Fibroblast of skin of scalp (primary cell): ENCODE data around the gene RCBTB2.

Experiments used
- DNase-seq: peaks from one replicate; pipeline ENCODE4 v3.0.0-alpha.2; 2013

RCBTB2 gene

DNA sequence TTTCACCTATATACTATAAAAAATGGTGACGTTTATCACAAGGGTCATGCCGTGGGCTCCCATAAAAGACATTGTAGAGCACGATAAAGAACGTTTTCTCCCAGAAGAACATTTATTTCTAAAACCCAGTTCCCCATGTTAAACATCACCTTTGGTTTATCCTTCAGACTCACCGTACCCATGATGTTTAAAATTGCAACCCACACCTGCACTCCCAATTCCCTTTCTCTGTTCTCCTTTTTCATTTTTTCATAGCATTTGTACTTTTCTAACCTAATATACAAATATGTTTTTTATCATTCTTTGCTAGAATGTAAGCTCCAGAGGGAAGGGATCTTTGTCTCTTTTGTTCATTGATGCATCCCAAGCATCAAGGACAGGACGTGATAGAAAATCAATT is 2.0 kb downstream of the RCBTB2 start:
- no peak for DNase-seq

DNA sequence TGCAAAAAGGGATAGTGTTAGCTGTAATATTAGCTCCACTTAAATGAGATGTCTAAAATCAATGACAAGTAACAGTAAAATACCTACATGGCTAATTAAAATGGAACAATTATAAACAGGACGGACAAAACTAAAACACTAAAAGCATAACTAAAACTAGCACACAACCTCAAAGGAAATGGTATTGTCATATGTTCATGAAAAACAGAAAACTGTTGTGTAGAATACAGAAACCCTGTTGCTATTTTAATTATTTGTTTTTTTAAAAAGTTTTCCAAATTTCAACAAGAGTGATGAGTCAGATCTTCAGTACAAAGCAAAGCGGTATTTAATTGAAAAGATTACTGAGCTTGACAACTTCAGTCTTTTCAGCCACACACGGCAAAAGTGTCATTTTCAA is 4.2 kb downstream of the RCBTB2 start:
- DNase-seq, result no peak

DNA sequence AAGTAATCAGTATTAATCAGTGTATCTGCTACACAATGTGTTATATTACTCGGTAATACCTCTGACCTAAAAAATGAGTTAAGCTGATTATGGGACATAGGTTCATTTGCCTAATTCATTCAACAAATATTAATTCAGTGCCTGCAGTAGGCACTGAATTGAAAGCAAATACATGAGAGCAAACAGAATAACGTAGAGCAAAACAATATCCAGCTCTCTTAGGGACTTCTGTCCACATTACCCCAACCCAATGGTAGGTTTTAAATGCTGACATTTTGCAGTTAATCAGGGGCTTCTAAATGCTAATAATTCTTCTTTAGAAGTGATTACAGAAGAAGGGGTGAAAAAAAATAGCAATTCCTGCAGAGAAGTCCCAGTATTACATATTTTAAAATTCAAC is 4.9 kb downstream of the RCBTB2 start:
- DNase-seq, result no peak

DNA sequence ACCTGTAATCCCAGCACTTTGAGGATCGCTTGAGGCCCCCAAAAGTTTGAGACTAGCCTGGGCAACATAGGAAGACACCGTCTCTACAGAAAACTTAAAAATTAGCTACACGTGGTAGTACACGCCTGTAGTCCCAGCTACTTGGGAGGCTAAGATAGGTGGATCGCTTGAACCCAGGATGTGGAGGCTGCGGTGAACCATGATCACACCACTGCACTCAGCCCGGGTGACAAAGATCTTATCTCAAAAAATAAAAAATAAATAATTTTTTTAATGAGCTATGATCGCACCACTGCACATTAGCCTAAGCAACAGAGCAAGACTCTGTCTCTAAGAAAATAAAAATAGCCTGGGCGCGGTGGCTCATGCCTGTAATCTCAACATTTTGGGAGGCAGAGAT is 6.6 kb downstream of the RCBTB2 start:
- no peak for DNase-seq

DNA sequence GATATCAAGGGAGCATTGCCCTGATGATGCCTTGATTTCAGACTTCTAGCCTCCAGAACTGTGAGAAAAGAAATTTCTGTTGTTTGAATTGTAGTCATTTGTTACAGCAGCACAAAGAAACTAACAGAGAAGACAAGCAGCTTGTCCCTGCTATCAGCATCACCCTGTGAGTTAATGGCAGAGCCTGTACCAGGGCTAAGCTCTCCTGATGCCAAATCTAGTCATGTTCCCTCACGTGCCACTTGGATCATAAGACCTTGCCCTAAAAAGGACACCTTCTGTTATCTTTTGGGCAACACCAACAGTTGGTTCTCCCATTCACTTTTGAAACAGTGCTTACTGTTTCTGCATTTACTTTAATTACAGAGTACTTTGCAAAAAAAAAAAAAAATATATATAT is 14.8 kb downstream of the RCBTB2 start:
- DNase-seq, result no peak

DNA sequence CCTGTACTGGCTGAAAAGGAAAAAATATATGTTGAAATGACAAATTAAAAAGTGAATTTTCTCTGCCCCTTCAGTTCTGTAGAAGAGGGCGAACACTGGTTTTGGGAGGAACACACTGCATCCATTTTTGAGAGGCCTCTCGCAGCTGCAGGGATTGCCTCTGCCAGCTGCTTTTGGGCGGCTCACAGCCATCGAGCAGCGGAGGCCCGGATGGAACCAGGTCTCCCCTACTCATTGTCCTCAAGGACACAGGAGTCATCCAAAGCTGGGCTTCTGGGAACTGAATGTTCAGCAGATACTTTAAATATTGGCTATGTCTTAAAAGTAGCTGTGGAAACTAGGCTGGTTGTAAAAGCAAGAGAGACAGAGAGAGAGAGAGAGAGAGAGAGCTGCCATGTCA is 17.1 kb downstream of the RCBTB2 start:
- no peak for DNase-seq

DNA sequence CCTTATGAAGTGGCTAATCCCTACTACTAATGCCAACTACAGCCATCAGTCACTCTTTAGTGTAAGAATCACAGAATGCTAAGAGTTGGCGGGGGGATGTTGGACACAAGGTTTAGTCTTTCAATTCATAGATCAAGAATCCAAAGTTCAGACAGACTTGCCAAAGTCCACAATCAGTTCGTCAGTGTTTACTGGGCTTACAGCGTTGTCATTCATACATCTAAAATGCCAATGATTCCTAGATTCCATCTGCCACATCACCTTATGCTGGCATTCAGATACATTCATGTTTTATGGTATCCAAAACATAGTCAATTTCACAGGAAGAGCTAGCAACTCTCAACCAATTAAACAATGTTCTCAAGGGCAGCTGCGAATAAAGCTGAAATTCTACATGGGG is 18.1 kb downstream of the RCBTB2 start:
- no peak for DNase-seq

DNA sequence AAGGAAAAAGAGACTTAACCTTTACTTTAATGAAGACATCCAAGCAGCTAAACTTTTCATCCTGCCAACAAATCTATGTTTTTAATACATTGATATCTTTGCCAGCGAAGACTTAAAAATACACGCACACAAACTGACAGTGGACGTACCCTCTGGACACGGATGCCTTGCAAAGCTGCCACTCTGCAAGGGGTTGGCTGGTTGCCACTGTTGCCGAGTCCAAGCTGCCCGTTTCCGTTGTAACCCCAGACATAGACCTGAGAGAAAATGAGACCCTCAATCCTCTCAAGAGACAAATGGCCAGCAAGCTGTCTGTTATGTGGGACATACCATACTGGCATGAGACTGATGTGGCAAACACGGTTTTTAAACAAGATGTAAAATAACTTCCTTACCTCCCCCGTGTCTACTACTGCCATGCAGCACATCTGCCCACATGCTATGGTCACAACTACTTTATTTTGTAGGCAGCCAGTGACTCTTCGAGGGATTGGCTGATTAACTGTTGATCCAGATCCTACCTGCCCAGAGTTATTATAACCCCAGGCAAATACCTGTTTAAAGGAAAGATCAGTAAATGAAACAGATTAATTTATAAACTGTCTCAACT is 21.2 kb downstream of the RCBTB2 start:
- DNase-seq, result no peak

DNA sequence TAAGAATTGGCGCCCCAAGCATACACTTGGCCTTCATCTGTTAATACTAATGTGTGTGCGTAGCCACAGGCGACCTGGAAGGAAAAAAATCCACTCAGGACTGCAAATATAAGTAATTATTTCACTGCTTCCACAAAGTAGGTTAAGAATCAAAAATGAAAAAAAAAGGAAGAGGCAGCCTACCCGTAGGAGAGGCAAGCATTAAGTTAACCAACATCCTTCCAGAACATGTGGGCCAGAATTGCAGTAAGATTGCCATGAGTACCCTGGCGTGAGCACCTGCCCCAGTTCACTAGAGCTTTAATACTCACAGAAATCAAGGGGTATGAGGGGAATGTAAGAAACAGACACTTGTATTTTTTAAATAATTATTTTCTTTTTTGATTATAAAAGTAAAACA is 22.2 kb downstream of the RCBTB2 start:
- DNase-seq, result no peak

DNA sequence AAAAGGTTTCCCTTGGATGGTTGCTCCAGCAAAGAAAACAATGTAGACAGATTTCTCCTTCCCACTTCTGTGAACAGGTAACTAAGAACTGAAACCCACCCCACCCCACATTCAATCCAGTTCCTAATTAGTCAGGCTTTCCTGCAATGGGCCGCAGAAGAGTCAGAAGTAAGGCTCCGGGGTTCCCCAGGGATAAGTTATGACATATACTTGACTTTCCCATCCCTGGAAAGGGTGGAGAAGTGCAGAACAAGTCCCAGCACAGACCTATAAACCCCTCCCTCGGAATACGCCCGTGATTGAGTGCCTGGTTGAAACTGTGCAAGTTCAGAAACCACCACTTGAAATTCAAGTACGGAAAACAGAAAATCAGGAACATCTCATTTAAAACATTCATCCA is 24.9 kb downstream of the RCBTB2 start:
- no peak for DNase-seq

DNA sequence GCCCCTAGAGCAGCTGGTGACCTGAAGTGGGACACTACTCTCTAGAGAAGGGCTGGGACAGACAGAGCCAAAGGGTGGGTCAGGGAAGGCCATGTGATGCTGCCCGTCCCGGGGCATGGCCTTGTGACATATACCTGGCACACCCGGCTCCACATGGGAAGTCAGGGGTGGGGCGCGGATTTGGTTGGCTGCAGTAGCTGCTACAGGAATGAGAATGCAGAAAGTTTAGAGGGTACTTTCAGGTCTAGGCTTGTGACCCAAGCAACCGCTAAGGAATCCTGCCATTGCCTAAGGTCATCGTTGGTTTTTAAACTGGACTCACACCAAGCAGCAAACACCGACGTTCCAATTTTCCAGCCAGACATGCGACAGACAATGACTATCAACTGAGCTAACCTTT is 25.9 kb downstream of the RCBTB2 start:
- DNase-seq, result no peak

DNA sequence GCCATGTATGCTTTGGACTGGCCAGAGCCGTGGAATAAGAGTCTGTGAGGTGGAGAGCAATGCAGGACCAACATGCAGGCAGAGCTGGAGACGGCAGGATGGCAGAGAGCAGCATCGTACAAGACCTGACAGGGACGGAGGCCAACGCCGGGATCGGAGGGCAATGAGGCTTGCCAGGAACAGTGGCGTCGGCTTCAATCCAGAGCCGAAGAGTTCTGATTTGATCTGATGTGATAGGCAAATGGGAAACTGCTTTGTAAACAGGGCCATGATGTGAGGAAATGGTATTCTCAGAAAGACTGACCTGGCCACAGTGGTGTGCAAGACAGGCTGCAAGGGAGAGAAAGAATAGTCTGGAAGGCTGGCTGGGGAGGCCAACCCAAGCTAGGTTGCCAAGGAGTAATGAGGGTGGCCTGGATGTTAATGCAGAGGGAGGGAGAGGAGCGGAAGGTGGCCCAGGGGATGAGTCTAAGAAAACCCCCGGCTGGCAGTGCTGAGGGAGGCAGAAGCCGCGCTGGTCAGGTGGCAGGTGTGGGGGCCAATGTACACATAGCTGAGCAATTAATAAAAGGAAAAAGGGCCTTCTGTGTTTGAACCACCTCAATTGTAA is 26.7 kb downstream of the RCBTB2 start:
- no peak for DNase-seq

DNA sequence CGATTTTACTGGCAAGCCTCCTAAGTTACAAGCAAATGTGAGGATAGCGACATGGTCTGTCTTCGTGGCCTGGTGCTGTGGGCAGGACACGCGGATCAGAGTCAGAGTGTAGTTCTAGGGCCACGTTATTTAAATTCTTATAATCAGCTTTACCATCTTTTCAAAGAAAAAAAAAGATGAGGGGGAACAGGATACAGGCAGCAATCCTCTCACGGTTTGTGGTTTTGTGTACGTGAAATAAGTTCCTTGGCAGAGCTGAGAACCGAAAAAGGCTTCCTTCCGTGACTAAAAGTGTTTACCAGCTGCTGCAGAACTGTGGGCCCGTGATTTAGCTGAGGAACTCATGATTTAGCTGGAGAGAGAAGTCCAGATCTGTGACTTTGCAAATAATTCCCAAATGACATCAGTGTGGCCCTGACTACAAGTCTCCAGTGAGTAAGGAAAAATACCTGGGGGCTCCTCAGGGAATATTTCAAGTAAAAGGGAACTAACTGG is 27.2 kb downstream of the RCBTB2 start:
- peak; percentile 60 for DNase-seq

DNA sequence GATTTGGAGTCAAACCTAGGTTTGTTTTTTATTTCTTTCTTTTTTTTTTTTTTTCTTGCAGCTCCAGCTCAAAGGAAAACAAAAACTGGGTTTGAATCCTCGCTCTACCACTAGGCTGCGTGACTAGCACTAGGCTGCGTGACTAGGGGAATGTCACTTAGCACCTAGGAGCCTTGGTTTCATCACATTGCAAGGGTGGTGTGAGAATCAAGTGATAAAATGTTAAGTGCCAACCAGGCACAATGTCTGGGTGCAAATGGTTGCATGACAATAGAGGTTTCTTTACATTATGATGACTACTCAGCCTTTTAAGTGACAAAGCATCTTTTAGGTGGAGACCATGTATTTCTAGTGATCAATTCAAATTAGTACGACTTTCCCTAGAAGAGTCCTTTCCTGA is 27.9 kb downstream of the RCBTB2 start:
- DNase-seq, result no peak

DNA sequence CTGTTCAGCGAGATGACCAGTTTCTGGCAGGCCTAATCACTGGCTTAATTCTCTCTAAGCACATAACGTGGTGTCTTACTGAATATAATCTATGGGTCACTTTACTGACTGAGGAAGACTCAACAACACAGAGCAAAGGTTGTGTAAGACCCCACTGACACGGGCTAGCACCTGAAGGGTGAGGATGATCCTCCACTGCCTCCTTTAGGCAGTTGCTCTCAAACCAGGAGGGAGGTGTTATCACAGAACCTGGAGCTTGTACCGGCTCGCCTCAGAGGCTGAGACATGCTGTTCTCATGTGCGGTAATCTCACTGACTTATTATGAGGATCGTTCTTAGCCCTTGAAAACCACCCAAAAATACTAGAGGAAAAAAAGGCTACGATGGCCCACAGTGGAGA is 28.3 kb downstream of the RCBTB2 start:
- DNase-seq, result no peak

DNA sequence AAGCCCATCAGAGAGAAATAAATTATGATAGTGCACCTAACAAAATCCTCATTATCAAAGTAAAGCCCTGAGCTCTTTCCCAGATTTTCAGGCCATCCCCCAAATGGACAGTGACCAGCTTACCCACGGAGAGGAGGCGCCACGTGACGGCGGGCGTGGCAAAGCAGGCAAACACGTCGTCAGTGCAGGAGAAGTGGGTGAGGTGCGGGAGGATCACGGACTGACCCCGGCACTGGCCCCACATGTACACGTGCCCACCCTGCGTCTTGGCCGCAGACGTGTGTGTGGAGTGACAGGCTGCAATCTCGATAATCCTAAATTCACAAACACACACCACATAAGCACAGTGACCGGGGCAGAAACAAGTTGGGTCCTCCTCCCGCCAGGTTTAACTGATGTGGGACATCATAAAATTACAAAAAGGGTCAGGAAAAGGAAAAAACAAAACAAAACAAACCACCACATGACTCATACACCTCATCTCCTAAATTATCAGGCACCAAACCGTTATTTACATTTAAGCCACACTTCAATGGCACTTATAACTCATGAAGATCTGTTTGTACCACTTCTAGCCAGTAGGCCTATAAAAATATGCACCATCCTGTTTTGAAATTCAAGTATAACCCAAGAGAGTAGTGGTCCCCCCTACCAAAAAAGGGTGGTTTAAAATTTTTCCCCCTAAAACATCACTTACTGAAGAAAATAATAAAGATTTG is 30.1 kb downstream of the RCBTB2 start:
- no peak for DNase-seq

DNA sequence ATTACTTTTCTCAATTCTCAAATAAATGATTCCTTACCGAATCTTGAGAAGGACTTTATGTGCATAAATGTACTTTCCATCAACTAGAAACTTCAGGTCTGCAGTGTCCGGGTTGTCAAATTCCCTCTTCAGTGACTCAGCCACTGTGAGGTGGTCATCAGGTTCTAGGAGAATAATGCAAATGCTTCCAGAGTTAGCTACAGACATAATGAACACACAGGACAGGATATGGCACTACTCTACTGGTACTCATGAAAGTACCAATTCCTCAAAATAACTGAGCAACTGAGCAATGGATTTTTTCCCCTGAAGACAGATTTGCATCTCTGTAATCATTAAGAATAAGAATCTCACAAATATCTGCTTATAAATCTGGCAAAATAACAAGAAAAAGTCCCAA is 31.2 kb downstream of the RCBTB2 start:
- no peak for DNase-seq

DNA sequence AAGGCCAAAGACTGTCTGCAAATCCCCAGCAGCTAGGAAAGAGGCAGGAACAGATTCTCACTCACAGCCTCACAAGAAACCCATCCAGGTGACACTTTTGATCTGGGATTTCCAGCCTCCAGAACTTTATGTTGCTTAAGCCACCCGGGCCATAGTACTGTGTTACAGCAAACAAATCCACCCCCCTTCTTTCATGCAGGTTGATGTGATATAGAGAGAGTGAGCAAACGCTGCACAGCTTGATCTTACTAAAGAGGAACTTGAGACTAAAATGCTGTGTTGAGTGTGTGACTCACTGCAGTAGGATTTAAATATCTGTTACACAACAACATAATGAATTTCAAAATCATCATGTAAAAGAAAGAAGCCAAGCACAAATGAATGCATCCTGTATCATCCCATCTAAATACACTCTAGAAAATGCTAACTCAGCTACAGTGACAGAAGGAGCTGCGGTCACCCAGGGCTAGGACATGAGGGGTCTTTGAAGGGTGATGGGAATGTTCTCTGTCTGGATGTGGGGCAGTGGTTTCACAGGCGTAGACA is 32.2 kb downstream of the RCBTB2 start:
- peak; percentile 75 for DNase-seq

DNA sequence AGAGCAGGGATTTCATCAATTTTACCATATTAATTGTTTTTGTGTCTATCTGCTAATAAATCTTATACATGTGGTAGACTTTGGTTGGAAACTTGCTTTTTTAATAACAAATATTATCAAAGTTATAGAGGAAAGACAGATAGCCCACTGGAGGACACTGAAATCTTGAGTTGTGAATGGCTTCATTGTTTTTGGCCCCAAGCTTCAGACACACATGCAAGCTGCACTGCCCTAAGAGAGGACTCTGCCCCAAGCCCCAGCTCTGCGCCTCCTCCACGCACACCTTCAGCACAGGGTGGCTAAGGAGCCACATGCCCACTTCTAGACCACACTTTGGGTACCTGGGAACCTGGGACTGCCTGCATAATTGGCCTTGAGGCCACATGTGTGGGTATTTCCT is 35.2 kb downstream of the RCBTB2 start:
- DNase-seq, result no peak

DNA sequence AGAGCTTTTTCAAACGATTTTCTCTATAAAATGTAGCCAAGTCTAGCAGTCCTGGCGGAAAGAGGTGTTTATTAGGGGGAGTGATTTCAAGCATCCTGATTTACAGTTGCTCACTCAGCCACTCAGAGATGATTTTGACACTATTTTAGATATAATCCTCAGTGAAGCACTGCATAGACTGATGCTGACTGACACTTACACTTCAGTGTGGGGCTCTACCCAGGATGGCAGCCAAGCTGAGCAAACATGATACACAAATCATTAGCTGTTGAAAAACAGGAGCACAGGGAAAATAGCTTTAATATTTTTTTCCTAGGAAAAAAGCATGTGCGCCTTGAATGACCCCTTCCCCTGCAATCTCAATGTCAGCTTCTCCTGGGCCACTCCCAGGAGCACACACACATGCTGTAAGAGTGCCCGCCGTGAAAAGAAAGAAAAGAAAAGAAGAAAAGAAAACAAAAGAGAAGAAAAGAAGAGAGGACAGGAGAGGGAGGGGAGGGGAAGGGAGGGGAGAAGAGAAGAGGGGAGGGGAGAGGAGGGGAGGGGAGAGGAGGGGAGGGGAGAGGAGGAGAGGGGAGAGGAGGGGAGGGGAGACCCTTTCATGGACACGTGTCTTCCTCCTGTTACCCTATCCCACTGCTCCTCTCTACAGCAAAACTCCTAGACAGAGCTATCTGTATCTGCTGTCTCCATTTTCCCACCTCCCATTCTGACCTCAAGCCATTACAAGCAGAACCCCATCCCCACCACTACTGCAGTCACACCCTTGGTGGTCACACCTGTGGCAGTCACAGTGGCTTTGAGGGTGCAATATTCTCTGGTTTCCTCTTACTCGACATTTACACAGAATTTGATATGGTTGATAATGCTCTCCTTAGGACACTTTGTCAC is 36.4 kb downstream of the RCBTB2 start:
- no peak for DNase-seq

DNA sequence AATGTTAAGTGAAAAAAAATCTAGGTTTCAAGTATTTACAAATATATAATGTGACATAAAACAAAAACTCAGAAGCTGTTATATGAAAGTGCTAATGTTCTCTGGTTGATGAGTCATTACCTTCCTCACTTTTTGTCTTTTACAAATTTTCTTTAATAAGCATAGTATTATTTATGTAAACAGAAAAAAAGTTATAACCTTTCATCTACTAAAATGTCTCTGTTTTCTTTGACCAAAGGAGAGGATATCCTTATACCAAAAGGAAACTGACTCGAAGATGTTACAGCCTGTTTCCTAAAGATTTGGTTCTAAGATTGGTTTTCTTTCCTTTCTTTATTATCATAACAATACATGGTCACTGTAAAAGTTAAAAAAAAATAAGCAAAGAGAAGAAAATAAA is 38.0 kb downstream of the RCBTB2 start:
- no peak for DNase-seq

DNA sequence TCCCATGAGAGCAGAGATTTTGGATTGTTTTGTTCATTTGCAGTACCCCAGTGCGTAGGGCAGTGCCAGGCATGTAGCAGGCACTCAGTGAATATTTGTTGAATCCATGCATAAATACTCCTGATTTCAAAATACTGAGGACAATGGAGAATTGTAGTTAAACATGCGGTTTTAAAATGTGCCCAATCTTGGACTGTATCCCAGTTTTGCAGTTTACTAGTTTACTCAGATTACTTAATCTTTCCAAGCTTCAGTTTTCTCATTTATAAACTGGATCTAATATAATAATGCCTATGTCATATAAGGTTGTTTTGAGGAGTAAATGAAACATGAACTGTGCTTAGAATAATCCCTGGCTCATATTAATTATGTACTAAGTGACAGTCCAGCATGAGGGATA is 39.0 kb downstream of the RCBTB2 start:
- no peak for DNase-seq
